ENCODE data around the gene PARP14. TPM values are rescaled to one million over a fixed set of nuclear protein-coding genes. Genes with fewer than 3 reads are reported as not detected.
"Not testable (repeated sequence)": the region's sequence is repeated elsewhere in the genome, so short reads cannot be mapped to it uniquely, and the experiment has no call there.

Gene PARP14
- total RNA-seq, 1 experiment from 2014 or later: 33.3 TPM

DNA sequence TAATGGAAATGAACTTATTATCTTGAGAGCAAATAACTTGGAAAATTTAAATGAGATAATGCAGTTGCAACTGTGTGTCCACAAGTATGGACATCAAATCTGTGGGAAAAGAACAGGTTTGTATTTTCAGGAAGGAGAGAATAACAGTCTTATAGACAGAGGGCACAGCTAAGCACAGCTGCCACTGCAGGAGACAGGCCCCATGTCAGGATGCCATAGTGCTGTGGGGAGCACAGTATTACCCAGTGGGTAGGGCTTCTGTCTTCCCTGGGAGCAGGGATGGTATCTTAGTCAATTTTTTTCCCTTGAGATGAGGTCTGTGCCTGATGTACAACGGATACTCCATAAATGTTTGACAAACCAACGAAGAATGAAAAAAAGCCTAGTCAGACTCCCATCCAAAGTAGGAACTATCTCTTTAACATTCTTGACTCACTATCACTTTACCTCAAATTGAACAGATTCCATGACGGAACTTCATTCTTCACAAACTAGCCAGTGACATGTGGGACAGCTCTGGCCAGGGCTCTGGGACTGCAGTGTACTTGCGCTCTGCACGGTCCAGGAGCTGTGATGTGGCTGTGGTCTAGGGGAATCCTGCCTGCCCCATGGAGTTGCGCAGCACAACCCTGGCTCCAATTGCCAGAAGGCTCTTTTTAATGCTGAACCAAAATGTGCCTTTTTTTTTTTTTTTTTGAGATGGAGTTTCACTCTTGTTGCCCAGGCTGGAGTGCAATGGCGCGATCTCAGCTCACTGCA is 48.3 kb downstream of the PARP14 start:
- H3K4me3 ChIP-seq: no peak overlapping the region
- H3K4me2 ChIP-seq: no peak overlapping the region
- ChIA-PET POLR2A (ENCODE audit: unreplicated experiment) (interaction anchor here (0.7 kb wide), 2 partner anchors 202 to 390 kb away, joined by 6 to 8 read pairs; no protein-coding TSS in a partner anchor), CTCF (no interaction called here)
- H3K9me3 ChIP-seq (ENCODE audit: insufficient read depth, low read depth): no peaks in the 10 kb centered on the region
- no peaks in the 10 kb centered on the region for H3K9me2 ChIP-seq (ENCODE audit: insufficient read depth)
- no peak for DNase-seq
- TSS peak; percentile 11 for BruUV-seq (replicated peaks)
- peaks cover 13% of the 10 kb centered on the region for H3K4me1 ChIP-seq (replicated peaks; ENCODE audit: insufficient read depth)
- no peaks in the 10 kb centered on the region for H3F3A ChIP-seq (ENCODE audit: insufficient read depth, low read depth)
- no peaks in the 10 kb centered on the region for H4K20me1 ChIP-seq (ENCODE audit: insufficient read depth)
- H3K36me3 ChIP-seq (ENCODE audit: low read depth): no peaks in the 10 kb centered on the region
- intact Hi-C loops (cut with micrococcal nuclease; ENCODE audit: unreplicated experiment): no loop called here
- no peaks in the 10 kb centered on the region for H3K79me2 ChIP-seq (ENCODE audit: low read depth)
- no peak for TF ChIP-seq EZH2 (IDR thresholded peaks at IDR 0.05; ENCODE audit: low read depth)
- TF ChIP-seq, protein P1, sequence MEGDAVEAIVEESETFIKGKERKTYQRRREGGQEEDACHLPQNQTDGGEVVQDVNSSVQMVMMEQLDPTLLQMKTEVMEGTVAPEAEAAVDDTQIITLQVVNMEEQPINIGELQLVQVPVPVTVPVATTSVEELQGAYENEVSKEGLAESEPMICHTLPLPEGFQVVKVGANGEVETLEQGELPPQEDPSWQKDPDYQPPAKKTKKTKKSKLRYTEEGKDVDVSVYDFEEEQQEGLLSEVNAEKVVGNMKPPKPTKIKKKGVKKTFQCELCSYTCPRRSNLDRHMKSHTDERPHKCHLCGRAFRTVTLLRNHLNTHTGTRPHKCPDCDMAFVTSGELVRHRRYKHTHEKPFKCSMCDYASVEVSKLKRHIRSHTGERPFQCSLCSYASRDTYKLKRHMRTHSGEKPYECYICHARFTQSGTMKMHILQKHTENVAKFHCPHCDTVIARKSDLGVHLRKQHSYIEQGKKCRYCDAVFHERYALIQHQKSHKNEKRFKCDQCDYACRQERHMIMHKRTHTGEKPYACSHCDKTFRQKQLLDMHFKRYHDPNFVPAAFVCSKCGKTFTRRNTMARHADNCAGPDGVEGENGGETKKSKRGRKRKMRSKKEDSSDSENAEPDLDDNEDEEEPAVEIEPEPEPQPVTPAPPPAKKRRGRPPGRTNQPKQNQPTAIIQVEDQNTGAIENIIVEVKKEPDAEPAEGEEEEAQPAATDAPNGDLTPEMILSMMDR (conservative IDR thresholded peaks at IDR 0.05): no peak
- H2AFZ ChIP-seq: no peak overlapping the region
- H3K27me3 ChIP-seq (ENCODE audit: insufficient read depth, low read depth): no peaks in the 10 kb centered on the region
- H3K27ac ChIP-seq: no peak overlapping the region

DNA sequence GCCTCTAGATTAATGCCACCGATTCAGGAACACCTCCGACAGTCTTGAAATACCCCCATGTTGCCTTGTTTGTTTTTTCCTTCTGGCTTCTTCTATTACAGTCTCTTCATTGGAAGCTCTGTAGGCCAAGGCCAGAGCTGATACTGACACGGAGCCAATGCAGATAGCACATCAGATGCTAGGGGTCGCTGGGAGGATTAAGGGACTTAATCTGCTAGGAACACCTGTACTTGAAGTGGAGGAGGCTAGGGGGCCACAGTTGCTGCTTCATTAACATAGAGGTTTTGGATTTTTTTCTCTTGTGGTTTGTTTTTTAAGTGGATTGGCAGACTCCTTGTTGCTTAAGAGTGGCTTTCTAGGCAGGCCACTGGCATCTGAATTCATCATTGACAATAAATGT is 49.6 kb downstream of the PARP14 start:
- TF ChIP-seq EZH2 (IDR thresholded peaks at IDR 0.05; ENCODE audit: low read depth): no peak
- TF ChIP-seq, protein P1 (conservative IDR thresholded peaks at IDR 0.05): no peak
- POLR2A ChIA-PET (ENCODE audit: unreplicated experiment): no interaction called here
- no peaks in the 10 kb centered on the region for H3K9me3 ChIP-seq (ENCODE audit: insufficient read depth, low read depth)

DNA sequence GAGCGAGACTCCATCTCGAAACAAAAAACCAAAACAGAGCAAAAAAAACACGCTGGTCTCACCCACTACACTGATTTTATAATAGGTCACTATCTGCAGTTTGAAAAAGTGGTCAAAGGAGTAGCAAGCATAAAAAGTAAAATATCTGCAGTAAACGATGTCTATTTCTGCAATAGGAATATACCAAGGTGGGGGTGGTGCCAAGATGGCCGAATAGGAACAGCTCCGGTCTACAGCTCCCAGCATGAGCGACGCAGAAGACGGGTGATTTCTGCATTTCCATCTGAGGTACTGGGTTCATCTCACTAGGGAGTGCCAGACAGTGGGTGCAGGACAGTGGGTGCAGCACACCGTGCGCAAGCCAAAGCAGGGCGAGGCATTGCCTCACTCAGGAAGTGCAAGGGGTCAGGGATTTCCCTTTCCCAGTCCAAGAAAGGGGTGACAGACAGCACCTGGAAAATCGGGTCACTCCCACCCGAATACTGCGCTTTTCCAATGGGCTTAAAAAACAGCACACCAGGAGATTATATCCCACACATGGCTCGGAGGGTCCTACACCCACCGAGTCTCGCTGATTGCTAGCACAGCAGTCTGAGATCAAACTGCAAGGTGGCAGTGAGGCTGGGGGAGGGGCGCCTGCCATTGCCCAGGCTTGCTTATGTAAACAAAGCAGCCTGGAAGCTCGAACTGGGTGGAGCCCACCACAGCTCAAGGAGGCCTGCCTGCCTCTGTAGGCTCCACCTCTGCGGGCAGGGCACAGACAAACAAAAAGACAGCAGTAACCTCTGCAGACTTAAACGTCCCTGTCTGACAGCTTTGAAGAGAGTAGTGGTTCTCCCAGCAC is 52.3 kb downstream of the PARP14 start:
- H4K20me1 ChIP-seq (ENCODE audit: insufficient read depth); CTCF ChIA-PET; H3F3A ChIP-seq (ENCODE audit: insufficient read depth, low read depth); H3K36me3 ChIP-seq (ENCODE audit: low read depth); H3K27me3 ChIP-seq (ENCODE audit: insufficient read depth, low read depth); intact Hi-C loops (cut with micrococcal nuclease; ENCODE audit: unreplicated experiment); H3K9me3 ChIP-seq (ENCODE audit: insufficient read depth, low read depth); H3K79me2 ChIP-seq (ENCODE audit: low read depth); H3K9me2 ChIP-seq (ENCODE audit: insufficient read depth); BruUV-seq (replicated peaks): not testable (repeated sequence)
- peak in 1 of 2 experiments; percentile 76 for DNase-seq
- POLR2A ChIA-PET (ENCODE audit: unreplicated experiment): interaction anchor here (0.6 to 1.0 kb wide), 3 partner anchors 41 to 1272 kb away, joined by 3 to 9 read pairs (median 7); partner anchors contain the start of gene HSPBAP1
- peaks cover 13% of the 10 kb centered on the region for H3K4me1 ChIP-seq (replicated peaks; ENCODE audit: insufficient read depth)
- H3K4me3 ChIP-seq: peak overlapping the region; percentile 51; the same call in 1 of the 2 replicates
- H3K27ac ChIP-seq: peak overlapping the region; percentile 37
- peak overlapping the region; percentile 73 for H3K4me2 ChIP-seq
- peak overlapping the region; percentile 51; the same call in 1 of the 2 replicates for H2AFZ ChIP-seq

More for the DNA sequence above, 49.6 kb downstream of the PARP14 start:
- Histone ChIP-seq H3K27ac (no peak overlapping the region), H3K79me2 (ENCODE audit: low read depth) (no peaks in the 10 kb centered on the region), H2AFZ (no peak overlapping the region), H3K27me3 (ENCODE audit: insufficient read depth, low read depth) (no peaks in the 10 kb centered on the region), H3K9me2 (ENCODE audit: insufficient read depth) (no peaks in the 10 kb centered on the region), H3K4me2 (no peak overlapping the region), H4K20me1 (ENCODE audit: insufficient read depth) (no peaks in the 10 kb centered on the region), H3K4me1 (replicated peaks; ENCODE audit: insufficient read depth) (peaks cover 13% of the 10 kb centered on the region), H3K4me3 (no peak overlapping the region), H3F3A (ENCODE audit: insufficient read depth, low read depth) (no peaks in the 10 kb centered on the region), H3K36me3 (ENCODE audit: low read depth) (no peaks in the 10 kb centered on the region)
- intact Hi-C loops (cut with micrococcal nuclease; ENCODE audit: unreplicated experiment): no loop called here
- DNase-seq: no peak
- no TSS peak for BruUV-seq (replicated peaks)
- CTCF ChIA-PET: no interaction called here

All from PC-9 (cell line).